ENCODE measurements around the gene VLDLR.
"Not testable (repeated sequence)": the region's sequence is repeated elsewhere in the genome, so short reads cannot be mapped to it uniquely, and the experiment has no call there.

Gene VLDLR

GRCh38 chr9:2704504-2704903 lies 82.9 kb downstream of the VLDLR start:
- Mint-ChIP-seq H3K36me3 (no peaks in the 10 kb centered on the region), H3K4me3 (no peak overlapping the region), H3K27ac (no peak overlapping the region), H3K9me3 (no peaks in the 10 kb centered on the region), H3K4me1 (no peaks in the 10 kb centered on the region)
- ATAC-seq (no peak), DNase-seq (ENCODE audit: low spot score in 2 of 2) (no peak)

- not testable (repeated sequence) for H3K4me3 Mint-ChIP-seq; H3K36me3 Mint-ChIP-seq; DNase-seq (ENCODE audit: low spot score in 2 of 2); H3K4me1 Mint-ChIP-seq; H3K27ac Mint-ChIP-seq; H3K9me3 Mint-ChIP-seq; ATAC-seq
These were observed 85.7 kb downstream of the VLDLR start for GRCh38 chr9:2707256-2707655.
